NT2/D1 (cell line): Measurements from ENCODE around the gene PIMREG.

Experiments used
- SUZ12 ChIP-seq: IDR thresholded peaks from 2 replicates; pipeline ENCODE4 v1.6.1; 2011; ENCODE audit not compliant: insufficient read length, insufficient read depth; ENCODE audit errors: extremely low read depth
- YY1 ChIP-seq: IDR thresholded peaks from 2 replicates; pipeline ENCODE4 v1.6.1; 2011; ENCODE audit not compliant: insufficient read length, insufficient read depth
- ZNF274 ChIP-seq: IDR thresholded peaks from 2 replicates; pipeline ENCODE4 v1.6.1; 2011; ENCODE audit warnings: mild to moderate bottlenecking, low read depth, low read length

DNA sequence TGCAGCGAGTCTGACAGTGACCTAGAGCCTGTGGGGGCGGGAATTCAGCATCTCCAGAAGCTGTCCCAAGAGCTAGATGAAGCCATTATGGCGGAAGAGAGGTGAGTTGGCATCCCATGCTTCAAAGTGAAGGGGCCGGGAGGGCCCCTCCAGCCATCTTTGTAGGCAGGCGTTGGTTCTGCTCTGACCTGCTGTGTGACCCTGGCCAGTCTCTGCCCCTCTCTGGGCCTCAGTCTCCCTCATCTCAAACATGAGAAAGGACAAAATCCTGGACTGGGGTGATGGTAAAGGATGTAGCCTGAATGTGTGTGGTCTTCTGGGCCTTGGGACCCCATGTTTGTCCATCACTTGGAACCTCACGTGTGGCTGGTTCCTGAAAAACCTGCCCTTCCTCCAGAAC, 5.1 kb downstream of the PIMREG start:
- no peak for TF ChIP-seq YY1
- no peak for TF ChIP-seq ZNF274
- TF ChIP-seq SUZ12, result no peak
